Measurements from ENCODE around the gene CD247.

The CD247 gene

GRCh38 chr1:167538657-167539056, 20.3 kb upstream of the CD247 start:
- POLR2A ChIA-PET = no interaction called here
- no peak overlapping the region for H3K4me3 ChIP-seq (ENCODE audit: low read depth, low read length)
- CTCF ChIA-PET = interaction anchor here (1.3 to 16.5 kb wide), 6 partner anchors 15 to 476 kb away, joined by 3 to 211 read pairs (median 5); partner anchors contain the start of gene CREG1
- no peak for TF ChIP-seq CTCF (IDR thresholded peaks at IDR 0.05; ENCODE audit: insufficient read depth, low read length, missing control alignments)
- no peak for DNase-seq (ENCODE audit: low read depth, low spot score)

- ChIA-PET POLR2A (interaction anchor here (0.7 kb wide), 1 partner anchor 708 kb away, joined by 3 read pairs; no protein-coding TSS in a partner anchor), CTCF (interaction anchor here (0.6 to 16.5 kb wide), 33 partner anchors 8 to 605 kb away, joined by 3 to 211 read pairs (median 4); partner anchors contain the start of gene CREG1)
- peak; percentile 84 for TF ChIP-seq CTCF (IDR thresholded peaks at IDR 0.05; ENCODE audit: insufficient read depth, low read length, missing control alignments)
- H3K4me3 ChIP-seq (ENCODE audit: low read depth, low read length) = no peak overlapping the region
- DNase-seq (ENCODE audit: low read depth, low spot score) = no peak
Observed at GRCh38 chr1:167533851-167534300, 15.5 kb upstream of the CD247 start.

GRCh38 chr1:167532964-167533824, 14.9 kb upstream of the CD247 start:
- CTCF ChIA-PET = interaction anchor here (0.6 to 16.5 kb wide), 25 partner anchors 8 to 605 kb away, joined by 3 to 211 read pairs (median 4); partner anchors contain the start of genes CD247 and CREG1
- DNase-seq (ENCODE audit: low read depth, low spot score) = no peak
- H3K4me3 ChIP-seq (ENCODE audit: low read depth, low read length) = no peak overlapping the region
- POLR2A ChIA-PET = no interaction called here
- no peak for TF ChIP-seq CTCF (IDR thresholded peaks at IDR 0.05; ENCODE audit: insufficient read depth, low read length, missing control alignments)

- H3K4me3 ChIP-seq (ENCODE audit: low read depth, low read length) = no peak overlapping the region
- ChIA-PET CTCF (interaction anchor here (1.0 to 16.5 kb wide), 10 partner anchors 7 to 470 kb away, joined by 3 to 211 read pairs (median 8); partner anchors contain the start of gene CD247), POLR2A (no interaction called here)
- DNase-seq (ENCODE audit: low read depth, low spot score) = no peak
- TF ChIP-seq CTCF (IDR thresholded peaks at IDR 0.05; ENCODE audit: insufficient read depth, low read length, missing control alignments) = no peak
Observed at GRCh38 chr1:167532375-167532774, 14.0 kb upstream of the CD247 start.

GRCh38 chr1:167529829-167530474, 11.6 kb upstream of the CD247 start:
- TF ChIP-seq CTCF (IDR thresholded peaks at IDR 0.05; ENCODE audit: insufficient read depth, low read length, missing control alignments) = no peak
- H3K4me3 ChIP-seq (ENCODE audit: low read depth, low read length) = no peak overlapping the region
- POLR2A ChIA-PET = no interaction called here
- DNase-seq (ENCODE audit: low read depth, low spot score) = peak; percentile 10
- CTCF ChIA-PET = interaction anchor here (1.0 to 16.5 kb wide), 6 partner anchors 11 to 468 kb away, joined by 3 to 211 read pairs (median 14); no protein-coding TSS in a partner anchor
